Body of pancreas (tissue), 4 donors: ENCODE measurements around the gene PLA2G4D. TPM values are rescaled to one million over a fixed set of nuclear protein-coding genes. Genes with fewer than 3 reads are reported as not detected.
"Not testable (repeated sequence)": the region's sequence is repeated elsewhere in the genome, so short reads cannot be mapped to it uniquely, and the experiment has no call there.

Experiments
- ATAC-seq: fragments of 150-250 bp; one replicate; pipeline ENCODE4 v1.9.1; 2016
- DNase-seq, 4 donors: peaks; one replicate each; pipeline ENCODE4 v3.0.0-alpha.2; 2019
- H3K27ac ChIP-seq, 4 donors: fragments of 200-600 bp; sonication (generic); 1 replicate in 3 of 4; 2 replicates in 1 of 4; pipeline versions ENCODE4 v1.5.1 to v1.6.1; 2016 to 2019; ENCODE audit warnings: mild to moderate bottlenecking in 1 of 4, mixed read lengths in 1 of 4, moderate library complexity in 1 of 4
- H3K27me3 ChIP-seq, 2 donors: fragments of 200-600 bp; sonication (generic); one replicate each; pipeline ENCODE4 v1.6.0; 2016; ENCODE audit warnings: mild to moderate bottlenecking in 1 of 2
- H3K36me3 ChIP-seq, 2 donors: fragments of 200-600 bp; sonication (generic); replicated peaks in 1 of 2; 2 replicates each; pipeline ENCODE4 v1.5.1; 2016; ENCODE audit warnings: low read depth in 2 of 2; ENCODE audit not compliant: insufficient read depth in 1 of 2
- H3K4me1 ChIP-seq: fragments of 200-600 bp; sonication (generic); one replicate; pipeline ENCODE4 v1.6.0; 2016
- H3K4me3 ChIP-seq, 2 donors: fragments of 200-600 bp; sonication (generic); 1 replicate in 1 of 2; 2 replicates in 1 of 2; pipeline ENCODE4 v1.5.1; 2016 to 2019
- H3K9me3 ChIP-seq, 3 donors: fragments of 200-600 bp; sonication (generic); 1 replicate in 2 of 3; 2 replicates in 1 of 3; pipeline ENCODE4 v1.5.1; 2016
- POLR2A ChIP-seq, 3 donors: fragments of 450-650 bp; IDR thresholded peaks; one replicate each; pipeline ENCODE4 v1.6.1; 2016; ENCODE audit warnings: antibody characterized with exemption in 3 of 3, mild to moderate bottlenecking in 2 of 3
- WGBS, 2 donors: methylation state at CpG; one replicate each; pipeline ENCODE4 v1.1.5; 2017; 5-methylcytosine and 5-hydroxymethylcytosine counted together
- intact Hi-C: fragments of 100-400 bp; cut with DNase I; formaldehyde crosslinking; loops from one replicate; pipeline ENCODE4 v1.15.1; 2023
- total RNA-seq, 2 donors: library from RNA; depleted of rRNA; stranded (reverse); fragments of >200 nt; gene quantifications; one replicate each; pipeline ENCODE4 v1.1.0, GENCODE V29; 2016
- TF ChIP-seq, protein P1 (sequence below), 7 experiments: fragments of 450-650 bp in 4 of 7; fragments of 200-600 bp in 3 of 7; sonication (generic) in 3 of 7; IDR thresholded peaks; one replicate each; pipeline ENCODE4 v1.5.1; 2016 to 2019; ENCODE audit warnings: antibody characterized with exemption in 7 of 7

Gene PLA2G4D
- total RNA-seq, 2 donors from 2014 or later: not detected

DNA sequence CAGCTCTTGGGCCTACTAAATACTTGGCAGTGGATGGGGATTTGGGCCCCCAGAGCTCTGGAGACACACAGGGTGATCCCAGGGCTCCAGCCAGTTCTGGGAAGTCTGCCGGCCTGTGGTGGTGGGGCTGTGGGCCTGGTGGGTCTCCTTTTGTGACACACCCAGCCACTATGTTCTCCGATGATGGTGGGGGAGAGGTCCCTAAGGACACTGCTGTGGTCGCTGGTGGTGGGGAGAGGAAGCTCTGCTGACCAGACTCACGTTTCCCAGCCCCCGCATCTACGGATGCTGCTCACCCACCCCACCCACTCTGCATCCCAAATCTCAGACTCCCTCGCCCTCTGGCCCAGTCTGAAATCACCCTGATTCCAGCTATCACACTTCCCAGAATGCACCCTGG is 396 bp downstream of the PLA2G4D start:
- Histone ChIP-seq H3K9me3 (no peaks in the 10 kb centered on the region), H3K36me3 (no peaks in the 10 kb centered on the region), H3K27ac (no peak overlapping the region), H3K27me3 (no peaks in the 10 kb centered on the region), H3K4me1 (peaks cover 10% of the 10 kb centered on the region), H3K4me3 (no peak overlapping the region)
- TF ChIP-seq, protein P1, sequence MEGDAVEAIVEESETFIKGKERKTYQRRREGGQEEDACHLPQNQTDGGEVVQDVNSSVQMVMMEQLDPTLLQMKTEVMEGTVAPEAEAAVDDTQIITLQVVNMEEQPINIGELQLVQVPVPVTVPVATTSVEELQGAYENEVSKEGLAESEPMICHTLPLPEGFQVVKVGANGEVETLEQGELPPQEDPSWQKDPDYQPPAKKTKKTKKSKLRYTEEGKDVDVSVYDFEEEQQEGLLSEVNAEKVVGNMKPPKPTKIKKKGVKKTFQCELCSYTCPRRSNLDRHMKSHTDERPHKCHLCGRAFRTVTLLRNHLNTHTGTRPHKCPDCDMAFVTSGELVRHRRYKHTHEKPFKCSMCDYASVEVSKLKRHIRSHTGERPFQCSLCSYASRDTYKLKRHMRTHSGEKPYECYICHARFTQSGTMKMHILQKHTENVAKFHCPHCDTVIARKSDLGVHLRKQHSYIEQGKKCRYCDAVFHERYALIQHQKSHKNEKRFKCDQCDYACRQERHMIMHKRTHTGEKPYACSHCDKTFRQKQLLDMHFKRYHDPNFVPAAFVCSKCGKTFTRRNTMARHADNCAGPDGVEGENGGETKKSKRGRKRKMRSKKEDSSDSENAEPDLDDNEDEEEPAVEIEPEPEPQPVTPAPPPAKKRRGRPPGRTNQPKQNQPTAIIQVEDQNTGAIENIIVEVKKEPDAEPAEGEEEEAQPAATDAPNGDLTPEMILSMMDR (IDR thresholded peaks at IDR 0.05): no peak
- 65 to 88% methylated on average over 6 to 7 of the region's 7 CpGs for WGBS, 2 donors
- DNase-seq (no peak), ATAC-seq (no peak)
- intact Hi-C loops: no loop called here

GRCh38 chr15:42092398-42093318 is 1.7 kb downstream of the PLA2G4D start:
- Histone ChIP-seq H3K9me3 (no peaks in the 10 kb centered on the region), H3K4me3 (no peak overlapping the region), H3K27me3 (no peaks in the 10 kb centered on the region), H3K27ac (no peak overlapping the region), H3K36me3 (no peaks in the 10 kb centered on the region), H3K4me1 (peaks cover 15% of the 10 kb centered on the region)
- ATAC-seq (no peak), DNase-seq (peak in 1 of 4 donors; percentile 15)
- TF ChIP-seq POLR2A (IDR thresholded peaks at IDR 0.05): no peak
- TF ChIP-seq, protein P1 (IDR thresholded peaks at IDR 0.05): no peak
- intact Hi-C loops: no loop called here
- WGBS, 2 donors: 62 to 75% methylated on average over 12 to 18 of the region's 21 CpGs

GRCh38 chr15:42091753-42092397 is 2.5 kb downstream of the PLA2G4D start:
- H3K4me3 ChIP-seq, DNase-seq, ATAC-seq, H3K36me3 ChIP-seq, H3K27ac ChIP-seq, H3K9me3 ChIP-seq, H3K27me3 ChIP-seq, intact Hi-C loops: not testable (repeated sequence)
- H3K4me1 ChIP-seq: peaks cover 15% of the 10 kb centered on the region
- WGBS, 2 donors: 70 to 85% methylated on average over 12 to 13 of the region's 14 CpGs

GRCh38 chr15:42090781-42091180 is 3.6 kb downstream of the PLA2G4D start:
- TF ChIP-seq, protein P1 (IDR thresholded peaks at IDR 0.05): no peak
- no peak for TF ChIP-seq POLR2A (IDR thresholded peaks at IDR 0.05)
- DNase-seq (no peak), ATAC-seq (no peak)
- intact Hi-C loops: no loop called here
- no peak overlapping the region for H3K27ac ChIP-seq
- no peaks in the 10 kb centered on the region for H3K9me3 ChIP-seq
- H3K4me3 ChIP-seq: no peak overlapping the region
- WGBS, 2 donors: 83 to 87% methylated on average over 9 of the region's 9 CpGs
- H3K4me1 ChIP-seq: peaks cover 15% of the 10 kb centered on the region
- no peaks in the 10 kb centered on the region for H3K36me3 ChIP-seq
- no peaks in the 10 kb centered on the region for H3K27me3 ChIP-seq

GRCh38 chr15:42090370-42090769 is 4.0 kb downstream of the PLA2G4D start:
- H3K4me1 ChIP-seq: peaks cover 15% of the 10 kb centered on the region
- DNase-seq (no peak), ATAC-seq (no peak)
- intact Hi-C loops: no loop called here
- H3K27ac ChIP-seq: no peak overlapping the region
- TF ChIP-seq POLR2A (IDR thresholded peaks at IDR 0.05): no peak
- TF ChIP-seq, protein P1 (IDR thresholded peaks at IDR 0.05): no peak
- H3K27me3 ChIP-seq: no peaks in the 10 kb centered on the region
- no peak overlapping the region for H3K4me3 ChIP-seq
- no peaks in the 10 kb centered on the region for H3K9me3 ChIP-seq
- 60 to 75% methylated on average over 7 of the region's 7 CpGs for WGBS, 2 donors
- H3K36me3 ChIP-seq: no peaks in the 10 kb centered on the region
